Measurements from ENCODE around the gene APOBEC2. TPM values are rescaled to one million over a fixed set of nuclear protein-coding genes. Genes with fewer than 3 reads are reported as not detected.

The APOBEC2 gene
- total RNA-seq, 2 experiments from 2014 or later = not detected

DNA sequence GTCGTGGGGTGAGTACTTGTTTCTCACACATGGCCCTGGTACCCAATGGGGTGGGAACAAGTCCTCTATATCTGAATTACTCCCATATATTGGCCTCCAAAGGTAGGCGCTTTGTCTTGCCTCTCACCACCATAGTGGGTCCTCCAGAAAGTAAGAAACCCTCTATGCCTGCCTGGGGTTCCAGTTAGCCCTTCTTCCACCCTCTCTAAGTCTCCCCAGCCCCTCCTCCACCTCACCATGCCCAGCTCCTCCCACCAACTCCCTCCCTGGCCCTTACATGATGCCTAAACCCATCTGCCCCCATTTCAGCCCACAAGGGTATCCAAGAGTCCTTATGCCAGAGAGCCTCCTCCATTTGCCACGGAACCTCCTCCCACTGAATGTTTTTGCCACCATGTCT, 9.9 kb upstream of the APOBEC2 start:
- Histone ChIP-seq H3K27me3 (ENCODE audit: control insufficient read depth in 1 of 2, insufficient read depth in 2 of 2, low read length in 2 of 2) (no peaks in the 10 kb centered on the region), H3K27ac (ENCODE audit: low read depth in 1 of 2, low read length in 2 of 2) (no peak overlapping the region), H3K4me3 (ENCODE audit: low read length) (no peak overlapping the region), H3K4me1 (ENCODE audit: insufficient read depth, low read length) (no peaks in the 10 kb centered on the region), H3K9me3 (ENCODE audit: control insufficient read depth in 1 of 2, insufficient read depth in 1 of 2, low read length in 2 of 2) (no peaks in the 10 kb centered on the region), H3K36me3 (ENCODE audit: insufficient read depth, low read length) (peaks cover 3% of the 10 kb centered on the region)
- Mint-ChIP-seq H3K27ac (no peak overlapping the region), H3K4me1 (ENCODE audit: low read depth) (peaks cover 6% of the 10 kb centered on the region), H3K4me3 (no peak overlapping the region), H3K36me3 (ENCODE audit: low read depth) (peaks cover 4% of the 10 kb centered on the region), H3K27me3 (no peaks in the 10 kb centered on the region), H3K9me3 (no peaks in the 10 kb centered on the region)
- ChIA-PET CTCF (no interaction called here), POLR2A (no interaction called here)
- ATAC-seq (ENCODE audit: poor library complexity) = no peak
- intact Hi-C loops (cut with DNase I, micrococcal nuclease) = no loop called here
- no peak for TF ChIP-seq CTCF (IDR thresholded peaks at IDR 0.05)
- DNase-seq = no peak

- no peaks in the 10 kb centered on the region for H3K27me3 ChIP-seq (ENCODE audit: control insufficient read depth in 1 of 2, insufficient read depth in 2 of 2, low read length in 2 of 2)
- CTCF ChIA-PET = interaction anchor here (0.6 kb wide), 1 partner anchor 1828 kb away, joined by 3 read pairs; no protein-coding TSS in a partner anchor
- H3K27ac ChIP-seq (ENCODE audit: low read depth in 1 of 2, low read length in 2 of 2) = no peak overlapping the region
- Mint-ChIP-seq H3K9me3 (no peaks in the 10 kb centered on the region), H3K4me3 (no peak overlapping the region), H3K27ac (no peak overlapping the region), H3K36me3 (ENCODE audit: low read depth) (peaks cover 4% of the 10 kb centered on the region), H3K4me1 (ENCODE audit: low read depth) (peaks cover 4% of the 10 kb centered on the region), H3K27me3 (no peaks in the 10 kb centered on the region)
- no peaks in the 10 kb centered on the region for H3K9me3 ChIP-seq (ENCODE audit: control insufficient read depth in 1 of 2, insufficient read depth in 1 of 2, low read length in 2 of 2)
- peaks cover 3% of the 10 kb centered on the region for H3K36me3 ChIP-seq (ENCODE audit: insufficient read depth, low read length)
- no peak for ATAC-seq (ENCODE audit: poor library complexity)
- H3K4me3 ChIP-seq (ENCODE audit: low read length) = no peak overlapping the region
- intact Hi-C loops (cut with DNase I, micrococcal nuclease) = no loop called here
- POLR2A ChIA-PET = no interaction called here
- no peak for TF ChIP-seq CTCF (IDR thresholded peaks at IDR 0.05)
- no peak for DNase-seq
- no peaks in the 10 kb centered on the region for H3K4me1 ChIP-seq (ENCODE audit: insufficient read depth, low read length)
These were observed 7.3 kb upstream of the APOBEC2 start for GRCh38 chr6:41045664-41046063.

- intact Hi-C loops (cut with DNase I, micrococcal nuclease) = no loop called here
- TF ChIP-seq CTCF (IDR thresholded peaks at IDR 0.05) = no peak
- H3K4me3 ChIP-seq (ENCODE audit: low read length) = no peak overlapping the region
- H3K36me3 ChIP-seq (ENCODE audit: insufficient read depth, low read length) = peaks cover 3% of the 10 kb centered on the region
- no peaks in the 10 kb centered on the region for H3K27me3 ChIP-seq (ENCODE audit: control insufficient read depth in 1 of 2, insufficient read depth in 2 of 2, low read length in 2 of 2)
- H3K4me1 Mint-ChIP-seq (ENCODE audit: low read depth) = peaks cover 4% of the 10 kb centered on the region
- H3K27ac Mint-ChIP-seq = no peak overlapping the region
- peaks cover 4% of the 10 kb centered on the region for H3K36me3 Mint-ChIP-seq (ENCODE audit: low read depth)
- H3K4me3 Mint-ChIP-seq = no peak overlapping the region
- H3K9me3 Mint-ChIP-seq = no peaks in the 10 kb centered on the region
- DNase-seq = no peak
- H3K27ac ChIP-seq (ENCODE audit: low read depth in 1 of 2, low read length in 2 of 2) = no peak overlapping the region
- no peak for ATAC-seq (ENCODE audit: poor library complexity)
- H3K9me3 ChIP-seq (ENCODE audit: control insufficient read depth in 1 of 2, insufficient read depth in 1 of 2, low read length in 2 of 2) = no peaks in the 10 kb centered on the region
- no peaks in the 10 kb centered on the region for H3K4me1 ChIP-seq (ENCODE audit: insufficient read depth, low read length)
- no peaks in the 10 kb centered on the region for H3K27me3 Mint-ChIP-seq
- ChIA-PET CTCF (no interaction called here), POLR2A (no interaction called here)
These were observed 6.9 kb upstream of the APOBEC2 start for GRCh38 chr6:41046084-41046483.

Measured in CD4-positive, alpha-beta T cell (primary cell).